Activated CD8-positive, alpha-beta T cell treated with anti-CD3 and anti-CD28 coated beads for 36 hours (primary cell): ENCODE results near the gene AXIN1. TPM values are rescaled to one million over a fixed set of nuclear protein-coding genes. Genes with fewer than 3 reads are reported as not detected.
A peak's percentile ranks its signal among the peaks of the same experiment; 100 is the strongest.

ENCODE experiments used
- ATAC-seq: fragments of 200-7000 bp; cut with Tn5 transposase; one replicate; pipeline ENCODE4 v1.10.0; 2021; ENCODE audit warnings: mild to moderate bottlenecking, moderate library complexity
- CTCF ChIA-PET: fragments of 350-600 bp; sonication (Branson Sonifier 250); formaldehyde crosslinking; loops from one replicate; lab custom pipeline; 2021; ENCODE audit warnings: antibody characterized with exemption; lab: Charles Lee
- POLR2A ChIA-PET: fragments of 350-600 bp; sonication (Branson Sonifier 250); formaldehyde crosslinking; loops from one replicate; lab custom pipeline; 2021; ENCODE audit warnings: antibody characterized with exemption; lab: Charles Lee
- DNase-seq: peaks from one replicate; pipeline ENCODE4 v3.0.0-alpha.2; 2020
- H3K27ac Mint-ChIP-seq: one replicate; pipeline ENCODE4 v1.8.0; 2021; ENCODE audit warnings: mild to moderate bottlenecking, mixed read lengths
- H3K27me3 Mint-ChIP-seq: one replicate; pipeline ENCODE4 v1.8.0; 2021; ENCODE audit warnings: mixed read lengths
- H3K36me3 Mint-ChIP-seq: one replicate; pipeline ENCODE4 v1.8.0; 2021; ENCODE audit warnings: low read depth, mixed read lengths
- H3K4me1 Mint-ChIP-seq: one replicate; pipeline ENCODE4 v1.8.0; 2021; ENCODE audit warnings: low read depth, mixed read lengths
- H3K4me3 Mint-ChIP-seq: one replicate; pipeline ENCODE4 v1.8.0; 2021; ENCODE audit warnings: mild to moderate bottlenecking, moderate library complexity, mixed read lengths
- H3K9me3 Mint-ChIP-seq: one replicate; pipeline ENCODE4 v1.8.0; 2021; ENCODE audit warnings: mixed read lengths
- CTCF ChIP-seq: fragments of 200-600 bp; IDR thresholded peaks from one replicate; pipeline ENCODE4 v1.8.0; 2022; ENCODE audit warnings: antibody characterized with exemption, mild to moderate bottlenecking
- intact Hi-C: fragments of 100-400 bp; cut with micrococcal nuclease; formaldehyde crosslinking; loops from one replicate; pipeline ENCODE4 v1.10.0; 2022
- total RNA-seq, 2 experiments: library from RNA; stranded (reverse); gene quantifications; one replicate each; pipeline ENCODE4 v1.2.3, GENCODE V29; 2021

Gene AXIN1
- total RNA-seq, 2 experiments from 2014 or later: 24.1 to 24.9 TPM

GRCh38 chr16:321532-321931 is 31.0 kb downstream of the AXIN1 start:
- Mint-ChIP-seq H3K4me1 (peaks cover 46% of the 10 kb centered on the region), H3K27me3 (no peaks in the 10 kb centered on the region), H3K27ac (no peak overlapping the region), H3K4me3 (no peak overlapping the region), H3K36me3 (peaks cover 10% of the 10 kb centered on the region), H3K9me3 (no peaks in the 10 kb centered on the region)
- intact Hi-C loops: loop anchor here (5.0 kb wide), 1 partner anchor 84 kb away; no protein-coding TSS in a partner anchor
- TF ChIP-seq CTCF: no peak
- POLR2A ChIA-PET: no interaction called here
- CTCF ChIA-PET: interaction anchor here (0.6 to 1.4 kb wide), 5 partner anchors 12 to 225 kb away, joined by 3 to 5 read pairs (median 3); no protein-coding TSS in a partner anchor
- no peak for ATAC-seq
- no peak for DNase-seq

- no peak for TF ChIP-seq CTCF
- no peak overlapping the region for H3K4me3 Mint-ChIP-seq
- H3K4me1 Mint-ChIP-seq: peaks cover 42% of the 10 kb centered on the region
- intact Hi-C loops: loop anchor here (5.0 kb wide), 1 partner anchor 83 kb away; no protein-coding TSS in a partner anchor
- no peaks in the 10 kb centered on the region for H3K27me3 Mint-ChIP-seq
- ATAC-seq: no peak
- ChIA-PET POLR2A (no interaction called here), CTCF (interaction anchor here (0.9 kb wide), 1 partner anchor 213 kb away, joined by 3 read pairs; no protein-coding TSS in a partner anchor)
- H3K27ac Mint-ChIP-seq: peak overlapping the region; percentile 4
- DNase-seq: no peak
- no peaks in the 10 kb centered on the region for H3K9me3 Mint-ChIP-seq
- H3K36me3 Mint-ChIP-seq: peaks cover 9% of the 10 kb centered on the region
These were observed 32.3 kb downstream of the AXIN1 start for GRCh38 chr16:320206-320605.

GRCh38 chr16:318628-319027 is 33.9 kb downstream of the AXIN1 start:
- Mint-ChIP-seq H3K27ac (no peak overlapping the region), H3K4me1 (peaks cover 29% of the 10 kb centered on the region), H3K4me3 (no peak overlapping the region), H3K36me3 (peaks cover 10% of the 10 kb centered on the region), H3K27me3 (no peaks in the 10 kb centered on the region), H3K9me3 (no peaks in the 10 kb centered on the region)
- ATAC-seq (peak; percentile 51), DNase-seq (peak; percentile 31)
- peak; percentile 20 for TF ChIP-seq CTCF
- intact Hi-C loops: no loop called here
- POLR2A ChIA-PET: no interaction called here
- CTCF ChIA-PET: interaction anchor here (1.5 kb wide), 1 partner anchor 24 kb away, joined by 4 read pairs; no protein-coding TSS in a partner anchor

GRCh38 chr16:317583-317982 is 34.9 kb downstream of the AXIN1 start:
- ATAC-seq: no peak
- peaks cover 10% of the 10 kb centered on the region for H3K36me3 Mint-ChIP-seq
- H3K4me3 Mint-ChIP-seq: no peak overlapping the region
- ChIA-PET POLR2A (interaction anchor here (0.8 to 1.1 kb wide), 2 partner anchors 12 to 82 kb away, joined by 3 read pairs; no protein-coding TSS in a partner anchor), CTCF (no interaction called here)
- H3K27me3 Mint-ChIP-seq: no peaks in the 10 kb centered on the region
- no peaks in the 10 kb centered on the region for H3K9me3 Mint-ChIP-seq
- H3K27ac Mint-ChIP-seq: no peak overlapping the region
- peaks cover 27% of the 10 kb centered on the region for H3K4me1 Mint-ChIP-seq
- intact Hi-C loops: no loop called here
- TF ChIP-seq CTCF: no peak
- no peak for DNase-seq

- Mint-ChIP-seq H3K4me3 (no peak overlapping the region), H3K36me3 (peaks cover 12% of the 10 kb centered on the region), H3K27me3 (no peaks in the 10 kb centered on the region), H3K4me1 (peaks cover 25% of the 10 kb centered on the region), H3K9me3 (no peaks in the 10 kb centered on the region), H3K27ac (no peak overlapping the region)
- no peak for ATAC-seq
- DNase-seq: no peak
- intact Hi-C loops: no loop called here
- TF ChIP-seq CTCF: no peak
- ChIA-PET POLR2A (interaction anchor here (0.8 to 1.1 kb wide), 2 partner anchors 11 to 82 kb away, joined by 3 read pairs; no protein-coding TSS in a partner anchor), CTCF (no interaction called here)
These were observed 35.6 kb downstream of the AXIN1 start for GRCh38 chr16:316741-317464.
